Stimulated activated CD4-positive, alpha-beta T cell treated with anti-CD3 and anti-CD28 coated beads, TNF-alpha, amount 100 ng/mL, for 4 hours (primary cell): ENCODE data around the gene CCDC136.

Experiments used
- DNase-seq, 3 experiments: peaks; one replicate each; pipeline ENCODE4 v3.0.0-alpha.2; 2020; ENCODE audit warnings: low read depth in 3 of 3

CCDC136 gene

DNA sequence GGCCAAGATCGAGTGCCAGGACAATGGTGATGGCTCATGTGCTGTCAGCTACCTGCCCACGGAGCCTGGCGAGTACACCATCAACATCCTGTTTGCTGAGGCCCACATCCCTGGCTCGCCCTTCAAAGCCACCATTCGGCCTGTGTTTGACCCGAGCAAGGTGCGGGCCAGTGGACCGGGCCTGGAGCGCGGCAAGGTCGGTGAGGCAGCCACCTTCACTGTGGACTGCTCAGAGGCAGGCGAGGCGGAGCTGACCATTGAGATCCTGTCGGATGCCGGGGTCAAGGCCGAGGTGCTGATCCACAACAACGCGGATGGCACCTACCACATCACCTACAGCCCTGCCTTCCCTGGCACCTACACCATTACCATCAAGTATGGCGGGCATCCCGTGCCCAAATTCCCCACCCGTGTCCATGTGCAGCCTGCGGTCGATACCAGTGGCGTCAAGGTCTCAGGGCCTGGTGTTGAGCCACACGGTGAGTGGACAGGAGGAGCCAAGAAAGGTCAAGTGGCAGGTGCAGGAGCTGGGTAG is 53.1 kb downstream of the CCDC136 start:
- DNase-seq, result no peak

DNA sequence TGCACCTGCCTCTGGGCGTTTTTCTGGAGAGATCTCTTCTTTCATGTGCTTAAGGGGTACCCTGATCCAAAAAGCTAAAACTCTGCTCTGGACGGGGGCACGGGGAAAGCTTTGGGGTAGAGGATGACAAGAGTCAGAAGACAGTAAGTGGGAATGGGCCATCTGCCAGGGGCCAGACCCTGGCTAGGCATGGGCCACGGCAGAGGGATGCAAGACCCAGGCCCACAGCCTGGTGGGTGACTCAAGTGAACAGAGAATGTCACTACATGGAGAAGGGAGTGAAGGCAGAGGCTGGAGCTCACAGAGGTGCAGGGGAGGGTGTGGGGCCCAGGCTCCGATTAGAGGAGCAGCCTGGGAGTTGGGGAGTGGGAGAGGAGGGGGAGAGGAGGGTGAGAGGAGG is 53.7 kb downstream of the CCDC136 start:
- DNase-seq, result no peak

DNA sequence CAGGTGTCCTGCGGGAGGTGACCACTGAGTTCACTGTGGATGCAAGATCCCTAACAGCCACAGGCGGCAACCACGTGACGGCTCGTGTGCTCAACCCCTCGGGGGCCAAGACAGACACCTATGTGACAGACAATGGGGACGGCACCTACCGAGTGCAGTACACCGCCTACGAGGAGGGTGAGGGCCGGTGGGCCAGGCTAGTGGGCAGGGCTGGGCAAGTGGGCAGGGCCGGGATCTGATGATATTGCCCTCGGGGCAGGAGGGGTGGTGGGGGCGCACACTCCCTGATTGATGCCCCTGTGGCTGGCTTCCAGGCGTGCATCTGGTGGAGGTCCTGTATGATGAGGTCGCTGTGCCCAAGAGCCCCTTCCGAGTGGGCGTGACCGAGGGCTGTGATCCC is 54.2 kb downstream of the CCDC136 start:
- no peak for DNase-seq

DNA sequence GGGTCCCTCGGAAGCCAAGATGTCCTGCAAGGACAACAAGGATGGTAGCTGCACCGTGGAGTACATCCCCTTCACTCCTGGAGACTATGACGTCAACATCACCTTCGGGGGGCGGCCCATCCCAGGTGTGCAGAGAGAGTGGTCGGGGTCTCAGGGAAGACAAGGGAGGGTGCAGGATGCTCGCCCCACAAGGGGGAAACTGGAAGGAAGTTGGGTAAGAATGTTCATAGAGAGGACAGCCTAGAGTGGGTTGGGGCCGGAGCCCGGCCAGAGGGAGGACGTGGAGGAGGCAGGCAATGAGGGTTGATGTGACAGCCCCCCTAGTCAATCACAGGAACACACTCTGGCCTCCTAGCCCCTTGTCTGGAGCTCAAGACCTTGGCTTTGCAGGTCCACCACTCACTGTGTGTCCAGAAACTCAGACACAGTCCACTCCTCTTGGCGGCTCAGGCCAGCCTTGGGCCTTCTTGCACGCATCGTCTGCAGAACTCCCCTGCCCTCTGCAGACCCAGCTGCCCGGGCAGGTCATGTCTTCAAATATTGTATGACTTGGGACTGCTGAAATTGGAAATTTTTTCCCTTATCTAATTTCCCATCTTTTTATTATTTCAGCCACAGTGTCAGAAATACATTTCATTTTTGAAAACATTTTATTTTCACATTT is 55.1 kb downstream of the CCDC136 start:
- DNase-seq, result no peak

DNA sequence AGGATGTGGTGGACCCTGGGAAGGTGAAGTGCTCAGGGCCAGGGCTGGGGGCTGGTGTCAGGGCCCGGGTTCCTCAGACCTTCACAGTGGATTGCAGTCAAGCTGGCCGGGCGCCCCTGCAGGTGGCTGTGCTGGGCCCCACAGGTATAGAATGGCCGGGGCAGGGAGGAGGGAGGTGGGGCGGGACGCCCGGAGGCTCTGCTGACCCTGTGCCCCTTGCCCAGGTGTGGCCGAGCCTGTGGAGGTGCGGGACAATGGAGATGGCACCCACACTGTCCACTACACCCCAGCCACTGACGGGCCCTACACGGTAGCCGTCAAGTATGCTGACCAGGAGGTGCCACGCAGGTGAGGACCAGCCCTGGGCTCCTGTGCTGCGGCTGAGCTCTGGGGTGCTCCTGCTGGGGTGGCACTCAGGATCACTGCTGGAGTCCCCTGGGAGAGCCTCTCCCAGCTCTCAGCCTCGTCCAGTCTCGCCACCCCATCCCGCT is 56.0 kb downstream of the CCDC136 start:
- no peak for DNase-seq

DNA sequence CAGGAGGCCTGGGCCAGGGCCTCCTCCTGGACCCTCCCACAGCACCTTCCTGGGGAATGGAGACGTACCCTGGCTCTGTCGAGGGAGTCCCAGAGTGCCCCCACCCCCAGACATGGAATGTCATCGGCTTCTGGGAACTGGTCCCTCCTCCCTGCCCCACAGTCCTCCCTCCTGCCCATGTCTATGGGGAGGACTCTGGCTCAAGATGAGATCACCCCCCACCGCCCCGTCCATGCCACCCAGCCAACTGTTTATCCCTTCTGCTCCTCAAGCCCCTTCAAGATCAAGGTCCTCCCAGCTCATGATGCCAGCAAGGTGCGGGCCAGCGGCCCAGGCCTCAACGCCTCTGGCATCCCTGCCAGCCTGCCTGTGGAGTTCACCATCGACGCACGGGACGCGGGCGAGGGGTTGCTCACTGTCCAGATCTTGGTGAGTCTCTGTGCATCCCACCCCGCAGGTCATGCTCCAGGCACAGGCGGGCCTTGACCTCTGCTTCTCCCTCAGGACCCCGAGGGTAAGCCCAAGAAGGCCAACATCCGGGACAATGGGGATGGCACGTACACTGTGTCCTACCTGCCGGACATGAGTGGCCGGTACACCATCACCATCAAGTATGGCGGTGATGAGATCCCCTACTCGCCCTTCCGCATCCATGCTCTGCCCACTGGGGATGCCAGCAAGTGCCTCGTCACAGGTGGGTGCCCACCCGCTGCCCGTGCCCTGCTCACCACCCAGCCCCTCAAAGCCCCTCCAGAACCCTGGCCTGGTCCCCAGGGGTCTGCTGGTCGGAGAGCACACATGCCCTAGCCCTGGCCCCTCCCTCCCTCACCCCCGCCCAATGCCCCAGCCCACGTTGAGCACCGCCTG is 56.8 kb downstream of the CCDC136 start:
- no peak for DNase-seq

DNA sequence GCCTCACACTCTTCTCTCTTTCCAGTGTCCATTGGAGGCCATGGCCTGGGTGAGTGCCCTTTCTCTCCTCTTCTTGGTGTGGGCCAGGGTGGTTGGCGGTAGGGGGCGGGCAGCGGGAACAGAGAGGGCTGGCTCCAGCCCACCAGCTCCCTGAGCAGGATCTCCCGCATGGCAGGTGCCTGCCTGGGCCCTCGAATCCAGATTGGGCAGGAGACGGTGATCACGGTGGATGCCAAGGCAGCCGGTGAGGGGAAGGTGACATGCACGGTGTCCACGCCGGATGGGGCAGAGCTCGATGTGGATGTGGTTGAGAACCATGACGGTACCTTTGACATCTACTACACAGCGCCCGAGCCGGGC is 57.4 kb downstream of the CCDC136 start:
- DNase-seq, result no peak

DNA sequence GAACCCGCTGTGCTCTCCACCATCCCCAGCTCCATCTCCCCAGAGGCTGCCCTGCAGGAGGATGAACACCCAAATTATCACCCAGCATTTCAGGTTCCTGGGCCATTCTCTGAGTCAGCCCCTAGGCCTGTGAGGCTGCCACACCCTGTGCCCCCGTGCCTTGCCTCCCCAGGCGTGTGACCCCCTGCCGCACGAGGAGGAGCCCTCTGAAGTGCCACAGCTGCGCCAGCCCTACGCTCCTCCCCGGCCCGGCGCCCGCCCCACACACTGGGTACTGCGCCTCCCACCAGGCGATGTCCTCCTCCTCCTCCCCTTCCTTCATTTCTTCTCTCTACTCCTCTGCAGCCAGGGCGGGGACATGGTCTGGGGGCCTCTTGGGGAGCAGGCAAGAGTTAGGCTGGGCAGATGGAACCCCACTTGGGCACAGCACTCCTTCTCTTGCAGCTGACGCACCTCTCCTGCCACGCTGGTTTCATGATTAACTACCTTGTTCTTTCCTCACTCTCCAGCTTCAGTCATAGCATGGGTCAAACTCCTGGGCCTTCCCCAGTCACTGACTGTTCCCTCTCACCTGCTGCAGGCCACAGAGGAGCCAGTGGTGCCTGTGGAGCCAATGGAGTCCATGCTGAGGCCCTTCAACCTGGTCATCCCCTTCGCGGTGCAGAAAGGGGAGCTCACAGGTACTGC is 58.2 kb downstream of the CCDC136 start:
- no peak for DNase-seq

DNA sequence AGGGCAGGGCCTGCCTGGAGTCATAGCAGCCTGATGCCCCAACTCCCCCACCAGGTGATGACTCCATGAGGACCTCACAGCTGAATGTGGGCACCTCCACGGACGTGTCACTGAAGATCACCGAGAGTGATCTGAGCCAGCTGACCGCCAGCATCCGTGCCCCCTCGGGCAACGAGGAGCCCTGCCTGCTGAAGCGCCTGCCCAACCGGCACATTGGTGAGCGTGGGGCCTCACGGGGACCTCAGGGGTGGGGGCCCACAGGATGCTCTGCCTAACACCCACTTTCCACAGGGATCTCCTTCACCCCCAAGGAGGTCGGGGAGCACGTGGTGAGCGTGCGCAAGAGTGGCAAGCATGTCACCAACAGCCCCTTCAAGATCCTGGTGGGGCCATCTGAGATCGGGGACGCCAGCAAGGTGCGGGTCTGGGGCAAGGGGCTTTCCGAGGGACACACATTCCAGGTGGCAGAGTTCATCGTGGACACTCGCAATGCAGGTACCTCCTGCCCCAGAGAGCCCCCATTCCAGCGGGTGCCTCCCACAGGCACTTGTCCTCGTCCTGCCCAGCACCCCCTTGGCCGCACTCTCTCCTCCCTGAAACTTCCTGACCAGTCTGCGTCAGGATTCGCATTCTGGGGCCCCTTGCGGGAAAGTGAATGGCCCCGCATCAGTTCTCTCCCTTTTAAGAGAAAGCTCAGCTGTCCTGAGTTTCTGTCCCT is 60.9 kb downstream of the CCDC136 start:
- DNase-seq, result no peak

DNA sequence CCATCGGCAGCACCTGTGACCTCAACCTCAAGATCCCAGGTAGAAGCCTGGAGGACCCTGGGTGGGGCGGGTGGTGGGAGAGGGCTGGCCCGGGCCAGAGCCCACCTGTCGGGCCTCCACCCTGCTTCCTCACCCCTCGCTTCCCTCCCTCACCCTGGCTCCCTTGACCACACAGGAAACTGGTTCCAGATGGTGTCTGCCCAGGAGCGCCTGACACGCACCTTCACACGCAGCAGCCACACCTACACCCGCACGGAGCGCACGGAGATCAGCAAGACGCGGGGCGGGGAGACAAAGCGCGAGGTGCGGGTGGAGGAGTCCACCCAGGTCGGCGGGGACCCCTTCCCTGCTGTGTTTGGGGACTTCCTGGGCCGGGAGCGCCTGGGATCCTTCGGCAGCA is 62.0 kb downstream of the CCDC136 start:
- no peak for DNase-seq

DNA sequence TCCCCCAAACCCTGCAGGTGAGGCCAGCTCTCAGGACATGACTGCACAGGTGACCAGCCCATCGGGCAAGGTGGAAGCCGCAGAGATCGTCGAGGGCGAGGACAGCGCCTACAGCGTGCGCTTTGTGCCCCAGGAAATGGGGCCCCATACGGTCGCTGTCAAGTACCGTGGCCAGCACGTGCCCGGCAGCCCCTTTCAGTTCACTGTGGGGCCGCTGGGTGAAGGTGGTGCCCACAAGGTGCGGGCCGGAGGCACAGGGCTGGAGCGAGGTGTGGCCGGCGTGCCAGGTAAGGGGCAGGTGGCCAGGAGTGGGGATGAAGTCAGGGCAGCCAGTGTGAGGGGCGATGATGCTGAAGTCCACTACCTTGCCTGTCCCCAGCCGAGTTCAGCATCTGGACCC is 62.6 kb downstream of the CCDC136 start:
- no peak for DNase-seq

DNA sequence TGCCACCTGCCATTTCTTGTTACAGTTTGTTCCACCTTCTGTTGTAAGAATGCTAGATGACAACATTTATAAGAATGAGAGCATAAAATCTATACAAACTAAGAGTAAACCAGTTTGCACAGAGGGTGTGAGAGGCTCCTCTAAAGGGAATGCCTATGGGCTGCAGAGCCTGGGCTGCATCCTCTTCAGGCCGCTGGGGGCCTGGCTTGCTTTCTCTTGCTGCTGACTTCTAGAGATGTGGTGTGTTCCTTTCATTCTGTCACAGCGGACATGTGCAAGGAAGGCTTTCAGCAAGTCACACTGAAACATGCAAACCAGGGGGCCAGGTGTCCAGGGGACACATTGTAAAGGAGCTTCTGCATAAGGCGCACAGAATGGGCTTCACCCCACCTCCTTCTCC is 63.8 kb downstream of the CCDC136 start:
- no peak for DNase-seq

DNA sequence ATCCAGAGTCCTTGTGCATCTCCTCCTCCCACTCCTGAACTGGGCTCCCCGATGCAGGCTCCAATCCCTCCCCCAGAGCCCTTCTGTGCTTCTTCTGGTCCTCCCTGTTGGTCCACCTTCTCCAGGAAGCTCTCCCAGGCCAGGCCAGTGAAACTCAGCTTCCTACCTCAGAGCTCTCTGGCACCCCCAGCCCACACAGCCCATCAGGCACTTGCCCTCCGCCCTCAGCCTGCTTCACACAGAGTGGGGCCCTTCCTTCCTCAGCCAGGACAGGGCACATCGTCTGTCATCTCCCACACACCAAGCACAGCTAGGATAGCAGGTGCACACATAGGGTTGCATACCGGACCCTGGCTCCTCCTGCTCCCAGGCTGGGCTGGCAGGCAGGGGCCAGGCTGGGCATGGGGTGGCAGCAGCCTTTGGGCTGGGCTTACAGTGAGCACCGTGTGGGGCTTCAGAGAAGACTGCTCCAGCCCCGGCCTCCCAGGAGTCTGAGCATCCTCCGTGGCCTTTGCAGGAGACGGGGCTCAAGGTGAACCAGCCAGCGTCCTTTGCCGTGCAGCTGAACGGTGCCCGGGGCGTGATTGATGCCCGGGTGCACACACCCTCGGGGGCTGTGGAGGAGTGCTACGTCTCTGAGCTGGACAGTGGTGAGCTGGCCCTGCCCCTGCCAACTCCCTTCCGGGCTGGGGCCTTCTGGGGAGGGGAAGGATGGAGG is 64.4 kb downstream of the CCDC136 start:
- no peak for DNase-seq

DNA sequence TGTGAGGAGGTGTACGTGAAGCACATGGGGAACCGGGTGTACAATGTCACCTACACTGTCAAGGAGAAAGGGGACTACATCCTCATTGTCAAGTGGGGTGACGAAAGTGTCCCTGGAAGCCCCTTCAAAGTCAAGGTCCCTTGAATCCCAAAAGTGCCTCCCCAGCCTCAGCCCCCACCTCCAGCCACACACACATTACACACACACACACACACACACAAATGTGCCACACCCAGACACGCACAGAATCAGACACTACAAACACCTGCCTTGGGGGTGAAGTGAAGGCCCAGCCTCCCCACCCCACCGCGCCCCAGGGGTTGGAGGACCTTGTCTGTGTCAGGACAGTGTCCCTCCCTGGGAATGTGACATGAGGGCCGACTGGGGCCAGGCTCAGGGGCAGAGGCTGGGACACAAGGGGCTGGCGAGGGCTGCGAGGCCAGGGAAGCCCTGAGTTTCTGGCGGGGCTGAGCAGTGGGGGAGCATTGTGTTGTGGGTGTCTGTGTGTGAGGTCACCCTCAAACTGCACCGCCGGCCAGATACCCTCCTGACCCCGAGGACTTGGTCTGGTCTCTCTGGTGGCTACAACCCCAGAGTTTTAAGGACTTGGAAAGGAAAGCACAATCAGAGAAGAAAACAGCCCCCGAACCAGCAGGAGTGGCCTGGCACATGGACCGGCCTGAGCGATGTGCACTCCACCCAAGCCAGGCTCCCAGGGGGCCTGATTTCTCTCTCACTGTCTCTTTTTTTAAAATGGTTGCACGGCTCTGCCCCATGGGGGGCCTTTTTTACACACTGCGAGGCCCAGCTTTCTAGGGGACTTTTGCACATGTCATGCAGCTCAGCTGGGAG is 66.8 kb downstream of the CCDC136 start:
- DNase-seq, result no peak

DNA sequence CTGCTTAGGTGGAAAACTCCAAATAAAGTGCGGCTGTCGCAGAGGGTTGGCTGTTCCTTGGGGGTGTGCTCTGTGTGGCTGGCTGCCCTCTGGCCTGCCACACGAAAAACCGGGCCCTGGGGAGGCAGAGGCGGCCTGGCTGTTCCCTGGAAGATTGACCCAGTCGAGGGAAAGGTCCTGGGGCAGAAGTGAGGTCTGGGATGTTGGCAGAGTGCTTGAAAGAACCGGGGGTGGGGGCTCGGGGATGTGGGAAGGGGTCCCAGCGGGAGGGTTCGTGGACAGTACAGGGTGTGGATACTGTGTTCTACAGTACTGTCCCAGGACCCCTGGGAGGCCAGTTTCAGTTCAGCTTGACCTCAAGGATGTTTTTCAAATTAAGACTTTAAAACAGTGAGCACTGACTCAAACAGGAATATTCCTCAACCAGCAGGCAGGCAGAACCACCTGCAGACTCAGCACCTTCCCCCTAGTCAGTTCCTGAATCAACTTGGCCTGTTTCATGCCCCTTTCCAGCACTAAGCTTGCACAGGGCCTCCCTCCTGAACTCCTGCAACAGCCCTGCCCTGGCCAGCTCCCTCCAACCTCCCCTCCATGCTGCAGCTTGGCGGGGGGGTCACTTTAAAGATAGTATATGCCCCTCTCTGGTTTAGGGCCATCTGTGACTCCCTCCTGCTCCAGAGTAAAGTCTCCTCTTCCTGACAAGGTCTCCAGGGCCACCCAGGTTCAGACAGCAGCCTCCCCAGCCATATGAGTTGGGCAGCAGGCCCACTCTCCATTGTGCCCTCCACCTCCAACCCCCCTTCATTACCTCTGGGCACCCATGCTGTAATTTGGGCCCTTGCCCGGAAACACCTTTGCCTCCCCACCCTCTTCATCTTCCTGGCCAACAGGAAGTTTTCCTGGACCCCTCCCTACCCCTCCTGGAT is 67.7 kb downstream of the CCDC136 start:
- no peak for DNase-seq

DNA sequence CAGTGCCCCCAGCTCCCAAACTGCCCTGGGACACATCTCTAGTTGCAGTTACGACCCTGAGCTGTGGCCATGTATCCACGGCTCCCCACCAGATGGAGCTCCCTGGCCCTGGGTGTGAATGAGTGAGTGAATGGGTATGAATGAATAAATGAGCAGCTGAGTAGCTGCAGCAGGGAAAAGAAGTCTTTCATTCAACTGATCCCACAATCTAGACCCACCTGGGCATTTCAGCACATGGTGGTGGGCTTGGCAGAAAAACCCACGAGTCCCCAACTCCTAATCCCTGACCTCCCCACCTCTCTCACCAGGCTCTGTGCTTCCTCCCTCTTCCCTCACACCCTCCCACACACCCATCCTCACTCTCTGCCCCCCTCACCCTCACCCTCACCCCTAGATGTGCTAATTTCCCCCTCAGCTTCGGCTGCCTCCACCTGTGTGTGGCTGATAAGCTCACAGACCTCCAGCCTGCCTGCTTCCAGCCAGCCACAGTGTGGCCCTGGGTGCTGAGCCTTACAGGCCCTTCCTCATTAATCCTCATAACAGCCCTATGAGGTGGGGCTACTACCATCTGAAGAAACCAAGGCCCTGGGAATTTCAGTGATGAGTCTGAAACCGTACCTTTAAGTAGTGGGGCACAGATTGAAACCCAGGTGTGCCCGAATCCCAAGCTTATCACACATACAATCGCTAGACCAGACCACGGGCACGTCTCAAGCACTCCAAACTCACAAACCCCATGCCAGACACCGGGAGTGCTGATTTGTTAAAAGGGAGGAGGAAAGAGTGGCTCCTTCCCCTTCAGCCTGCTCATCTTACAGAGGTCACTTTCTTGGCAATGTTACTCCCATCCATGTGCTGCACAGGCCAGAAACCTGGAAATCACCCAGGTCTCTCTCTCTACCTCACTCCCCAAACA is 68.6 kb downstream of the CCDC136 start:
- no peak for DNase-seq

DNA sequence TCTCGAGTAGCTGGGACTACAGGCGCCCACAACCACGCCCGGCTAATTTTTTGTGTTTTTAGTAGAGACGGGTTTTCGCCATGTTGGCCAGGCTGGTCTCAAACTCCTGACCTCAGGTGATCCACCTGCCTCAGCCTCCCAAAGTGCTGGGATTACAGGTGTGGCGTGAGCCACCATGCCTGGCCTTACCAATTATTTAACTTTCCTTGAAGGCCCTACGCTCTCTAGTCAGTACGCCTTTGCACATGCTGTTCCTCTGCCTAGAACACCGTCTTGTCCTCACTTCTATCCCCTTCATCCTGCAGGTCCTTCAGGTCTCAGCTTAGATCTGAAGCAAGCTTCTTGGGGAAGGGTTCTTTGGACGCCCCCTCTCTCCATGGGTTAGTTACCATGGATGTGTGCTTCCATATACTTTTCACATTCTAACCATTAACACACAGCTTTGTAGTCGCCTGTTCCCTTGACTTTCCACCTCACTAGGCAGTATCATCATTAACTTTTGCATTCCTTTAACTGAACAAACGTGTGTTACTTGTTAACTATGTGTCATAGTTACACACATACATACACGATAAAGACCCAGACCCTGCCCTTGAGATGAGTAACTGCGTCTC is 70.3 kb downstream of the CCDC136 start:
- no peak for DNase-seq
